ENCODE results near the gene MFAP4.

The MFAP4 gene

GRCh38 chr17:19347323-19348080, 39.5 kb downstream of the MFAP4 start:
- no peak for DNase-seq

- no peak for DNase-seq
Observed at GRCh38 chr17:19346351-19347255, 40.4 kb downstream of the MFAP4 start.

- DNase-seq, result no peak
Observed at GRCh38 chr17:19345486-19346350, 41.3 kb downstream of the MFAP4 start.

- no peak for DNase-seq
Observed at GRCh38 chr17:19345067-19345460, 41.9 kb downstream of the MFAP4 start.

GRCh38 chr17:19344311-19345066, 42.5 kb downstream of the MFAP4 start:
- DNase-seq, result no peak

- DNase-seq, result no peak
Observed at GRCh38 chr17:19343671-19344151, 43.3 kb downstream of the MFAP4 start.

GRCh38 chr17:19343256-19343630, 43.7 kb downstream of the MFAP4 start:
- DNase-seq, result no peak

- no peak for DNase-seq
Observed at GRCh38 chr17:19342611-19343255, 44.3 kb downstream of the MFAP4 start.

GRCh38 chr17:19341641-19342610, 45.1 kb downstream of the MFAP4 start:
- DNase-seq, result no peak

GRCh38 chr17:19341211-19341631, 45.8 kb downstream of the MFAP4 start:
- DNase-seq, result no peak

GRCh38 chr17:19339341-19339815, 47.6 kb downstream of the MFAP4 start:
- DNase-seq, result no peak

GRCh38 chr17:19338031-19338990, 48.7 kb downstream of the MFAP4 start:
- DNase-seq, result peak; percentile 66

GRCh38 chr17:19337712-19338023, 49.3 kb downstream of the MFAP4 start:
- DNase-seq, result no peak

- no peak for DNase-seq
Observed at GRCh38 chr17:19336938-19337711, 49.9 kb downstream of the MFAP4 start.

GRCh38 chr17:19335951-19336631, 50.9 kb downstream of the MFAP4 start:
- DNase-seq, result no peak

- no peak for DNase-seq
Observed at GRCh38 chr17:19334331-19334730, 52.7 kb downstream of the MFAP4 start.

- no peak for DNase-seq
Observed at GRCh38 chr17:19333736-19334290, 53.2 kb downstream of the MFAP4 start.

All from CD4-positive, alpha-beta T cell treated with Interleukin-21 for 1 hour (primary cell).